ENCODE measurements around the gene DGLUCY. TPM values are rescaled to one million over a fixed set of nuclear protein-coding genes. Genes with fewer than 3 reads are reported as not detected.

DGLUCY gene
- total RNA-seq, 1 experiment from 2014 or later, result 26.7 TPM

DNA sequence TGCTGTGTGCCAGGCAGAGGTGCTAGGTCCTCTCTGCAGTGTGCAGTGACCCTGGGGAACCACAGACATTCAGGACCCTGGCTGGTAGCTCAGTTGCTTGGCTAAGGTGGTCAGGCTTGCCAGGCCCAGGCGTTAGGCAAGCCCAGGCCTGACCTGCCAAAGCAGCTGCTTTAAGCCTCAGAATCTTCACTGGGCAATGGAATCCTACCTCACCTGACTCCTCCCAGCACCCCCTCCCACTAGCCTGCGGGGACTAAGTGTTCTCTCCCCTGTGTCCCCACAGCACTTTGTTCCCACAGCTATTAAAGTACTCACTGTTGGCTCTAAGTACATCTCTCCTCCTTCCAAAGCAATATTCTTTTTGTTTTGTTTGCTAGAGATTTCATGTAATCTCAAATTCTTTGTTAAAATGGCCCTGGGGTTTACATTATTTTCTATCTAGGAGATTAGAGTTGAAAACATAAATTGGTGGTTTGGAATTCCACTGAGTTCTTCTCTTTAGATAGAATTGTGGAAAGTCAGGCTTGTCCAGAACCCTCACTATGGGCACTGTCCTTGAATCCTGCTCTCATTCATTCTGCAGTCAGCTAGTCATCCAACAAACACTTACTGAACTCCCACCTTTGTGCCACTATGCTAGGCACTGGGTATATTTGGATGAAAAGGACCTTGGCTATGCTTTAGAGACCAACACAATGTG lies 44.4 kb downstream of the DGLUCY start:
- CTCF ChIA-PET, result no interaction called here
- Histone ChIP-seq H3K4me3 (ENCODE audit: low read depth, low read length, poor library complexity, severe bottlenecking) (no peak overlapping the region), H3K27me3 (replicated peaks; ENCODE audit: insufficient read depth, low read depth, low read length, poor library complexity) (no peaks in the 10 kb centered on the region), H3K36me3 (ENCODE audit: insufficient read depth, low read length, poor library complexity, severe bottlenecking) (peaks cover 12% of the 10 kb centered on the region), H3K27ac (ENCODE audit: low read depth, low read length, poor library complexity, severe bottlenecking) (no peak overlapping the region), H3K4me1 (ENCODE audit: insufficient read depth, low read length, poor library complexity, severe bottlenecking) (peaks cover 30% of the 10 kb centered on the region), H3K9me3 (ENCODE audit: low read depth, low read length, poor library complexity, severe bottlenecking) (no peaks in the 10 kb centered on the region)
- TF ChIP-seq CTCF (conservative IDR thresholded peaks at IDR 0.05; ENCODE audit: low read depth, low read length), result no peak
- TF ChIP-seq EZH2 (IDR thresholded peaks at IDR 0.05; ENCODE audit: borderline replicate concordance, low read depth, low read length, poor library complexity, severe bottlenecking), result no peak
- no peak for DNase-seq (ENCODE audit: low spot score)
- POLR2A ChIA-PET (ENCODE audit: low non-redundant PET), result no interaction called here
- no TSS peak for BruUV-seq (replicated peaks)
- intact Hi-C loops (cut with micrococcal nuclease; ENCODE audit: unreplicated experiment), result no loop called here

DNA sequence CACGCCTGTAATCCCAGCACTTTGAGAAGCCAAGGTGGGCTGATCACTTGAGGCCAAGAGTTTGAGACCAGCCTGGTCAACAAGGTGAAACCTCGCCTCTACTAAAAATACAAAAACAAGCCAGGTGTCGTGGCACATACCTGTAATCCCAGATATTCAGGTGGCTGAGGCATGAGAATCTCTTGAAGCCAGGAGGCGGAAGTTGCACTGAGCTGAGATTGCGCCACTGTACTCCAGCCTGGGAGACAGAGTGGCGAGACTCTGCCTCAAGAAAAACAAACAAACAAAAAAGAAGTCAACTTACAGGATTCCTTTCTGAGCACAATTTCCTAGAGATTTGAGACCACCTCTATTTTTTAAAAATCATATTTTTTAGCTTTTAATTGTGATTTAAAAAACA lies 45.3 kb downstream of the DGLUCY start:
- H3K9me3 ChIP-seq (ENCODE audit: low read depth, low read length, poor library complexity, severe bottlenecking), result no peaks in the 10 kb centered on the region
- H3K4me1 ChIP-seq (ENCODE audit: insufficient read depth, low read length, poor library complexity, severe bottlenecking), result peaks cover 32% of the 10 kb centered on the region
- H3K27ac ChIP-seq (ENCODE audit: low read depth, low read length, poor library complexity, severe bottlenecking), result no peak overlapping the region
- H3K27me3 ChIP-seq (replicated peaks; ENCODE audit: insufficient read depth, low read depth, low read length, poor library complexity), result no peaks in the 10 kb centered on the region
- ChIA-PET CTCF (no interaction called here), POLR2A (ENCODE audit: low non-redundant PET) (interaction anchor here (0.5 kb wide), 1 partner anchor 14 kb away, joined by 3 read pairs; no protein-coding TSS in a partner anchor)
- DNase-seq (ENCODE audit: low spot score), result no peak
- H3K4me3 ChIP-seq (ENCODE audit: low read depth, low read length, poor library complexity, severe bottlenecking), result no peak overlapping the region
- H3K36me3 ChIP-seq (ENCODE audit: insufficient read depth, low read length, poor library complexity, severe bottlenecking), result peaks cover 12% of the 10 kb centered on the region
- no peak for TF ChIP-seq EZH2 (IDR thresholded peaks at IDR 0.05; ENCODE audit: borderline replicate concordance, low read depth, low read length, poor library complexity, severe bottlenecking)
- no peak for TF ChIP-seq CTCF (conservative IDR thresholded peaks at IDR 0.05; ENCODE audit: low read depth, low read length)
- intact Hi-C loops (cut with micrococcal nuclease; ENCODE audit: unreplicated experiment), result no loop called here
- BruUV-seq (replicated peaks), result no TSS peak

DNA sequence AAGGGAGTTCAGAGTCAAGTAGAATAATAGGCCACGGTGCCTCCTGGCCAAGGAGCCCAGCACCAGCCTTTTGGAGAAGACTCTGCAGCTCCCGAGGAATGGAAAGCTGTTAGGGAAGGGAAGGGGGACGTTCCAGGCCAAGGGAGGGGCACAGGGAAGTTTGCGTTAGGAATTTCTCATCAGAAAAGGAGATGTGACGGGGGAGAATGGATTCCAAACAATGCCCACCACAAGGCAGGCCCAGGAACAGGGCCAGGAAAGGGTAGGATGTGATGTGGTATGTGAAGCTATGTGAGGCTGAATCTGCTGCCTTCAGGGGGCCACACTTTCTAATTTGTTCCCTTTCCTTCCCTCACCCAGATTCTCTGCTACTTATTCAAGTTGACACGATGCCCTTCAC lies 46.0 kb downstream of the DGLUCY start:
- peaks cover 12% of the 10 kb centered on the region for H3K36me3 ChIP-seq (ENCODE audit: insufficient read depth, low read length, poor library complexity, severe bottlenecking)
- intact Hi-C loops (cut with micrococcal nuclease; ENCODE audit: unreplicated experiment), result no loop called here
- no peaks in the 10 kb centered on the region for H3K9me3 ChIP-seq (ENCODE audit: low read depth, low read length, poor library complexity, severe bottlenecking)
- ChIA-PET POLR2A (ENCODE audit: low non-redundant PET) (interaction anchor here (0.5 kb wide), 1 partner anchor 13 kb away, joined by 3 read pairs; no protein-coding TSS in a partner anchor), CTCF (no interaction called here)
- TF ChIP-seq CTCF (conservative IDR thresholded peaks at IDR 0.05; ENCODE audit: low read depth, low read length) (no peak), EZH2 (IDR thresholded peaks at IDR 0.05; ENCODE audit: borderline replicate concordance, low read depth, low read length, poor library complexity, severe bottlenecking) (no peak)
- no peak overlapping the region for H3K4me3 ChIP-seq (ENCODE audit: low read depth, low read length, poor library complexity, severe bottlenecking)
- no peaks in the 10 kb centered on the region for H3K27me3 ChIP-seq (replicated peaks; ENCODE audit: insufficient read depth, low read depth, low read length, poor library complexity)
- H3K4me1 ChIP-seq (ENCODE audit: insufficient read depth, low read length, poor library complexity, severe bottlenecking), result peaks cover 25% of the 10 kb centered on the region
- DNase-seq (ENCODE audit: low spot score), result no peak
- BruUV-seq (replicated peaks), result no TSS peak
- H3K27ac ChIP-seq (ENCODE audit: low read depth, low read length, poor library complexity, severe bottlenecking), result no peak overlapping the region
